IMR-90 (cell line): ENCODE data around the gene CLCF1. TPM values are rescaled to one million over a fixed set of nuclear protein-coding genes. Genes with fewer than 3 reads are reported as not detected.

Experiments used
- ATAC-seq: fragments of 200-7000 bp; cut with Tn5 transposase; 2 replicates; pipeline ENCODE4 v1.9.1; 2020; ENCODE audit warnings: low read depth, mild to moderate bottlenecking, moderate library complexity
- BruUV-seq: library from RNA; stranded (reverse); fragments of 400-500 nt; replicated peaks from 2 replicates; lab custom pipeline; 2021; lab: Mats Ljungman, UMichigan
- CTCF ChIA-PET: fragments of 300-600 bp; formaldehyde crosslinking; extraction: SDS; loops from one replicate; lab custom pipeline; 2021; ENCODE audit warnings: antibody characterized with exemption; lab: Yijun Ruan, JAX
- POLR2A ChIA-PET: fragments of 300-600 bp; sonication (Branson Sonifier 250); formaldehyde crosslinking; loops from one replicate; lab custom pipeline; 2022; ENCODE audit warnings: antibody characterized with exemption; ENCODE audit not compliant: unreplicated experiment; lab: Charles Lee
- DNase-seq: peaks from one replicate; pipeline ENCODE4 v3.0.0; 2013
- H2AFZ ChIP-seq: replicated peaks from 2 replicates; pipeline ENCODE3; 2013; ENCODE audit warnings: low read length, mild to moderate bottlenecking; ENCODE audit not compliant: poor library complexity
- H2AK5ac ChIP-seq: 2 replicates; pipeline ENCODE4 v1.6.1; 2013; ENCODE audit warnings: low read depth, low read length, inconsistent platforms
- H2AK9ac ChIP-seq: replicated peaks from 2 replicates; pipeline ENCODE3; 2013; ENCODE audit warnings: mild to moderate bottlenecking, low read depth, low read length, moderate library complexity; ENCODE audit not compliant: poor library complexity
- H2BK120ac ChIP-seq: 2 replicates; pipeline ENCODE4 v1.6.1; 2013; ENCODE audit warnings: low read depth, low read length, inconsistent platforms
- H2BK15ac ChIP-seq: 3 replicates; pipeline ENCODE4 v1.6.1; 2013; ENCODE audit warnings: low read depth, low read length, inconsistent platforms
- H2BK20ac ChIP-seq: 2 replicates; pipeline ENCODE4 v1.6.1; 2013; ENCODE audit warnings: low read depth, mild to moderate bottlenecking, inconsistent platforms, low read length, moderate library complexity
- H2BK5ac ChIP-seq: 2 replicates; pipeline ENCODE4 v1.6.1; 2013; ENCODE audit warnings: mild to moderate bottlenecking, low read depth, low read length, inconsistent platforms; ENCODE audit not compliant: poor library complexity, severe bottlenecking
- H3K14ac ChIP-seq: replicated peaks from 2 replicates; pipeline ENCODE4 v1.6.1; 2013; ENCODE audit warnings: low read depth, low read length, inconsistent platforms
- H3K18ac ChIP-seq: 2 replicates; pipeline ENCODE4 v1.6.1; 2013; ENCODE audit warnings: low read depth, low read length, control low read depth
- H3K23ac ChIP-seq: 2 replicates; pipeline ENCODE4 v1.6.1; 2013; ENCODE audit warnings: low read depth, low read length, inconsistent platforms
- H3K27ac ChIP-seq: 2 replicates; pipeline ENCODE4 v1.5.1; 2013; ENCODE audit warnings: mild to moderate bottlenecking, control low read depth, low read length; ENCODE audit not compliant: insufficient read depth
- H3K27me3 ChIP-seq: 2 replicates; pipeline ENCODE4 v1.6.1; 2013; ENCODE audit warnings: low read length; ENCODE audit not compliant: control insufficient read depth, insufficient read depth
- H3K36me3 ChIP-seq: 2 replicates; pipeline ENCODE4 v1.6.1; 2013; ENCODE audit warnings: low read length, mixed read lengths; ENCODE audit not compliant: control insufficient read depth, insufficient read depth
- H3K4ac ChIP-seq: 2 replicates; pipeline ENCODE4 v1.6.1; 2013; ENCODE audit warnings: low read depth, low read length, inconsistent platforms
- H3K4me1 ChIP-seq: 2 replicates; pipeline ENCODE4 v1.6.1; 2013; ENCODE audit warnings: low read length, mixed read lengths; ENCODE audit not compliant: control insufficient read depth, insufficient read depth
- H3K4me2 ChIP-seq: 2 replicates; pipeline ENCODE4 v1.6.1; 2013; ENCODE audit warnings: low read depth, mild to moderate bottlenecking, control low read depth, low read length, moderate library complexity
- H3K4me3 ChIP-seq: 2 replicates; pipeline ENCODE4 v1.5.1; 2013; ENCODE audit warnings: low read depth, mild to moderate bottlenecking, control low read depth, low read length, moderate library complexity; ENCODE audit not compliant: insufficient read depth
- H3K56ac ChIP-seq: 2 replicates; pipeline ENCODE4 v1.6.1; 2013; ENCODE audit warnings: low read length, inconsistent platforms; ENCODE audit not compliant: insufficient read depth; ENCODE audit errors: extremely low read depth
- H3K79me1 ChIP-seq, 2 experiments: 2 replicates each; pipeline ENCODE4 v1.6.1; 2013; ENCODE audit warnings: low read length in 2 of 2, inconsistent platforms in 1 of 2, low read depth in 1 of 2
- H3K9ac ChIP-seq: 2 replicates; pipeline ENCODE4 v1.6.1; 2013; ENCODE audit warnings: low read depth, low read length, control low read depth
- H3K9me1 ChIP-seq: 2 replicates; pipeline ENCODE4 v1.6.1; 2013; ENCODE audit warnings: low read length, inconsistent platforms; ENCODE audit not compliant: insufficient read depth
- H3K9me3 ChIP-seq: 2 replicates; pipeline ENCODE4 v1.6.1; 2013; ENCODE audit warnings: low read length; ENCODE audit not compliant: control insufficient read depth, insufficient read depth
- H4K20me1 ChIP-seq: 2 replicates; pipeline ENCODE4 v1.6.1; 2013; ENCODE audit warnings: low read length, inconsistent platforms; ENCODE audit not compliant: insufficient read depth
- H4K5ac ChIP-seq: 2 replicates; pipeline ENCODE4 v1.6.1; 2013; ENCODE audit warnings: mild to moderate bottlenecking, low read depth, low read length, control low read depth
- H4K8ac ChIP-seq, 2 experiments: 2 replicates each; pipeline ENCODE4 v1.6.1; 2013; ENCODE audit warnings: low read depth in 2 of 2, low read length in 2 of 2, control low read depth in 1 of 2, inconsistent platforms in 1 of 2
- H4K91ac ChIP-seq: 2 replicates; pipeline ENCODE4 v1.6.1; 2013; ENCODE audit warnings: low read depth, low read length, inconsistent platforms; ENCODE audit not compliant: insufficient read depth
- BHLHE40 ChIP-seq: fragments of 150-350 bp; IDR thresholded peaks from 2 replicates; pipeline ENCODE4 v1.6.1; 2016; ENCODE audit warnings: mild to moderate bottlenecking, low read depth, low read length
- CHD1 ChIP-seq: IDR thresholded peaks from 2 replicates; pipeline ENCODE4 v1.6.1; 2012; ENCODE audit warnings: low read depth, low read length, improper control_type of control experiment
- ELK1 ChIP-seq: fragments of 150-350 bp; IDR thresholded peaks from 2 replicates; pipeline ENCODE4 v1.6.1; 2016; ENCODE audit warnings: low read depth, mild to moderate bottlenecking, low read length, moderate library complexity, borderline replicate concordance
- FOS ChIP-seq: fragments of 150-350 bp; IDR thresholded peaks from 2 replicates; pipeline ENCODE4 v1.6.1; 2016; ENCODE audit warnings: low read depth, low read length
- MAFK ChIP-seq: IDR thresholded peaks from 2 replicates; pipeline ENCODE4 v1.6.1; 2012; ENCODE audit warnings: low read depth, low read length, improper control_type of control experiment
- MXI1 ChIP-seq: IDR thresholded peaks from 2 replicates; pipeline ENCODE4 v1.6.1; 2012; ENCODE audit warnings: low read depth, mild to moderate bottlenecking, low read length, moderate library complexity, borderline replicate concordance
- NFE2L2 ChIP-seq: fragments of 150-350 bp; IDR thresholded peaks from 2 replicates; pipeline ENCODE4 v1.6.1; 2016; ENCODE audit warnings: low read depth, mild to moderate bottlenecking, low read length
- POLR2A ChIP-seq: IDR thresholded peaks from 2 replicates; pipeline ENCODE4 v1.6.1; 2012; ENCODE audit warnings: mild to moderate bottlenecking, low read depth, low read length
- RAD21 ChIP-seq: IDR thresholded peaks from 2 replicates; pipeline ENCODE4 v1.6.1; 2012; ENCODE audit warnings: low read length, improper control_type of control experiment
- RCOR1 ChIP-seq: IDR thresholded peaks from 2 replicates; pipeline ENCODE4 v1.6.1; 2012; ENCODE audit warnings: mild to moderate bottlenecking, low read length, improper control_type of control experiment; ENCODE audit not compliant: insufficient replicate concordance
- RFX5 ChIP-seq: IDR thresholded peaks from 2 replicates; pipeline ENCODE4 v1.8.0; 2012; ENCODE audit warnings: low read depth, mild to moderate bottlenecking, low read length, moderate library complexity
- SMC3 ChIP-seq: fragments of 150-350 bp; IDR thresholded peaks from 2 replicates; pipeline ENCODE4 v1.6.1; 2016; ENCODE audit warnings: low read depth, mild to moderate bottlenecking, antibody characterized with exemption, low read length, moderate library complexity
- USF2 ChIP-seq: fragments of 150-350 bp; IDR thresholded peaks from 2 replicates; pipeline ENCODE4 v1.6.1; 2017; ENCODE audit warnings: mild to moderate bottlenecking, antibody characterized with exemption, low read length, low read depth
- WGBS, 2 experiments: methylation state at CpG; one replicate each; pipeline versions ENCODE4 v1.1.5 to v1.1.7; 2013; ENCODE audit warnings: missing lambda C conversion rate in 2 of 2; ENCODE audit not compliant: insufficient read length in 1 of 2; ENCODE audit errors: extremely low coverage in 2 of 2; 5-methylcytosine and 5-hydroxymethylcytosine counted together
- dilution Hi-C: fragments of 300-500 bp; cut with HindIII; formaldehyde crosslinking; loops from one replicate; pipeline ENCODE4 v1.14.3; 2018; ENCODE audit warnings: low sequenced_read_pairs; ENCODE audit not compliant: unreplicated experiment
- in situ Hi-C: fragments of 300-500 bp; cut with MboI; formaldehyde crosslinking; loops from 3 replicates; pipeline ENCODE4 v1.14.3; 2019; ENCODE audit warnings: low sequenced_read_pairs, inconsistent platforms, mixed read lengths
- intact Hi-C: fragments of 100-400 bp; cut with micrococcal nuclease; formaldehyde crosslinking; loops from 2 replicates; pipeline ENCODE4 v1.10.0; 2022
- polyA plus RNA-seq, 3 experiments: library from polyadenylated mRNA; depleted of rRNA; stranded (reverse); fragments of >200 nt; gene quantifications; 2 replicates each; pipeline ENCODE4 v1.2.3, GENCODE V29; 2012; ENCODE audit warnings: low replicate concordance in 1 of 3
- total RNA-seq: library from RNA; depleted of rRNA; stranded (reverse); fragments of >200 nt; gene quantifications from 2 replicates; pipeline ENCODE4 v1.2.3, GENCODE V29; 2012

CLCF1 gene
- total and polyA plus RNA-seq, 2 of the 4 experiments (the other 2 are of a cell fraction), result 5.6 to 27.8 TPM

GRCh38 chr11:67365736-67366444, 7.5 kb downstream of the CLCF1 start (continued):
- TF ChIP-seq CHD1, result no peak
- no peak for TF ChIP-seq FOS

- Histone ChIP-seq H4K8ac (no peak overlapping the region), H4K5ac (no peak overlapping the region), H3K9ac (no peak overlapping the region), H3K4ac (no peak overlapping the region), H4K20me1 (peaks cover 47% of the 10 kb centered on the region), H2AK5ac (no peak overlapping the region), H3K18ac (no peak overlapping the region), H3K14ac (no peak overlapping the region), H3K4me3 (no peak overlapping the region), H3K36me3 (peaks cover 26% of the 10 kb centered on the region), H2BK5ac (no peak overlapping the region), H2BK20ac (no peak overlapping the region), H3K9me3 (no peaks in the 10 kb centered on the region), H3K4me1 (peaks cover 36% of the 10 kb centered on the region), H4K91ac (no peak overlapping the region), H3K27ac (no peak overlapping the region), H3K79me1 (peaks cover 8 to 62% of the 10 kb centered on the region in 2 experiments; a peak in 3 of 4 replicates), H3K9me1 (peaks cover 36% of the 10 kb centered on the region), H2BK15ac (no peak overlapping the region), H3K27me3 (no peaks in the 10 kb centered on the region), H3K4me2 (no peak overlapping the region), H2AFZ (no peak overlapping the region), H2AK9ac (no peak overlapping the region), H3K56ac (no peak overlapping the region), H2BK120ac (no peak overlapping the region), H3K23ac (no peak overlapping the region)
- POLR2A ChIA-PET, result no interaction called here
- no peak for ATAC-seq
- in situ Hi-C loops, result no loop called here
- 81% methylated on average over 14 of the region's 24 CpGs; no CpG with 5 or more reads in 1 of the 2 experiments for WGBS, 2 experiments
- CTCF ChIA-PET, result no interaction called here
- no TSS peak for BruUV-seq
- no peak for DNase-seq
- dilution Hi-C loops, result no loop called here
- intact Hi-C loops, result no loop called here
- TF ChIP-seq CHD1 (no peak), RAD21 (no peak), SMC3 (no peak), USF2 (no peak), POLR2A (no peak), BHLHE40 (no peak), MXI1 (no peak), RCOR1 (no peak), NFE2L2 (no peak), ELK1 (no peak), MAFK (no peak), RFX5 (no peak)
These were observed 8.3 kb downstream of the CLCF1 start for GRCh38 chr11:67364783-67365722.
